Kidney epithelial cell (primary cell): ENCODE results near the gene GRM8. TPM values are rescaled to one million over a fixed set of nuclear protein-coding genes. Genes with fewer than 3 reads are reported as not detected.

Source experiments
- DNase-seq: peaks from one replicate; pipeline ENCODE4 v3.0.0-alpha.2; 2010; ENCODE audit warnings: low read depth
- H3K27me3 ChIP-seq: 2 replicates; pipeline ENCODE4 v1.6.0; 2011; ENCODE audit warnings: low read length; ENCODE audit not compliant: control insufficient read depth, insufficient read depth
- H3K36me3 ChIP-seq: 2 replicates; pipeline ENCODE4 v1.5.1; 2011; ENCODE audit warnings: low read length; ENCODE audit not compliant: control insufficient read depth, insufficient read depth
- H3K4me3 ChIP-seq: 2 replicates; pipeline ENCODE4 v1.5.1; 2011; ENCODE audit warnings: low read depth, mild to moderate bottlenecking, control low read depth, low read length
- CTCF ChIP-seq: IDR thresholded peaks from 2 replicates; pipeline ENCODE4 v1.5.1; 2011; ENCODE audit warnings: mild to moderate bottlenecking, moderate library complexity, low read length, control low read depth, inconsistent platforms; ENCODE audit not compliant: insufficient read depth, poor library complexity, severe bottlenecking
- total RNA-seq: library from RNA; depleted of rRNA; stranded (reverse); fragments of >200 nt; gene quantifications from 2 replicates; pipeline ENCODE4 v1.2.3, GENCODE V29; 2015

Gene GRM8
- total RNA-seq, 1 donor from 2014 or later = 0.17 TPM

- no peak overlapping the region for H3K4me3 ChIP-seq
- H3K27me3 ChIP-seq = no peaks in the 10 kb centered on the region
- H3K36me3 ChIP-seq = no peaks in the 10 kb centered on the region
- TF ChIP-seq CTCF = peak; percentile 8
- no peak for DNase-seq
These were observed 462.0 kb downstream of the GRM8 start for GRCh38 chr7:126790763-126791162.

GRCh38 chr7:126783613-126784012 is 469.1 kb downstream of the GRM8 start:
- Histone ChIP-seq H3K36me3 (no peaks in the 10 kb centered on the region), H3K27me3 (no peaks in the 10 kb centered on the region), H3K4me3 (no peak overlapping the region)
- no peak for DNase-seq
- TF ChIP-seq CTCF = no peak

- Histone ChIP-seq H3K27me3 (no peaks in the 10 kb centered on the region), H3K4me3 (no peak overlapping the region), H3K36me3 (no peaks in the 10 kb centered on the region)
- no peak for TF ChIP-seq CTCF
- no peak for DNase-seq
These were observed 471.7 kb downstream of the GRM8 start for GRCh38 chr7:126780993-126781392.

GRCh38 chr7:126778101-126778500 is 474.6 kb downstream of the GRM8 start:
- Histone ChIP-seq H3K36me3 (no peaks in the 10 kb centered on the region), H3K4me3 (no peak overlapping the region), H3K27me3 (no peaks in the 10 kb centered on the region)
- DNase-seq = no peak
- TF ChIP-seq CTCF = no peak

- no peak for DNase-seq
- TF ChIP-seq CTCF = no peak
These were observed 476.2 kb downstream of the GRM8 start for GRCh38 chr7:126776498-126776897.

GRCh38 chr7:126774077-126774476 is 478.7 kb downstream of the GRM8 start:
- Histone ChIP-seq H3K36me3 (no peaks in the 10 kb centered on the region), H3K4me3 (no peak overlapping the region), H3K27me3 (no peaks in the 10 kb centered on the region)
- DNase-seq = no peak
- no peak for TF ChIP-seq CTCF

More at GRCh38 chr7:126776498-126776897, 476.2 kb downstream of the GRM8 start:
- Histone ChIP-seq H3K4me3 (no peak overlapping the region), H3K27me3 (no peaks in the 10 kb centered on the region), H3K36me3 (no peaks in the 10 kb centered on the region)
